ENCODE results near the gene LRP11.
A peak's percentile ranks its signal among the peaks of the same experiment; 100 is the strongest.
"Not testable (repeated sequence)": the region's sequence is repeated elsewhere in the genome, so short reads cannot be mapped to it uniquely, and the experiment has no call there.

The LRP11 gene

GRCh38 chr6:149897855-149898744, 33.9 kb upstream of the LRP11 start, which contains the start of gene RAET1E:
Gene RAET1E, minus strand, starts transcription at chr6:149898113. Its CDS starts 7,212 bp downstream, at chr6:149890901.
- DNase-seq (ENCODE audit: low read depth) = no peak

- DNase-seq (ENCODE audit: low read depth) = no peak
These were observed 33.0 kb upstream of the LRP11 start for GRCh38 chr6:149897015-149897697.

- no peak for DNase-seq (ENCODE audit: low read depth)
These were observed 32.3 kb upstream of the LRP11 start for GRCh38 chr6:149896491-149896890.

GRCh38 chr6:149895833-149896271, 31.7 kb upstream of the LRP11 start:
- peak; percentile 8 for DNase-seq (ENCODE audit: low read depth)

GRCh38 chr6:149895048-149895590, 31.0 kb upstream of the LRP11 start:
- DNase-seq (ENCODE audit: low read depth) = no peak

- not testable (repeated sequence) for DNase-seq (ENCODE audit: low read depth)
These were observed 27.7 kb upstream of the LRP11 start for GRCh38 chr6:149891864-149892263.

- no peak for DNase-seq (ENCODE audit: low read depth)
These were observed 27.1 kb upstream of the LRP11 start for GRCh38 chr6:149891259-149891658.

- no peak for DNase-seq (ENCODE audit: low read depth)
These were observed 26.5 kb upstream of the LRP11 start for GRCh38 chr6:149890629-149891045.

- DNase-seq (ENCODE audit: low read depth) = no peak
These were observed 25.2 kb upstream of the LRP11 start for GRCh38 chr6:149889326-149889725.

- DNase-seq (ENCODE audit: low read depth) = no peak
These were observed 24.5 kb upstream of the LRP11 start for GRCh38 chr6:149888659-149889058.

GRCh38 chr6:149888093-149888492, 23.9 kb upstream of the LRP11 start:
- no peak for DNase-seq (ENCODE audit: low read depth)

- DNase-seq (ENCODE audit: low read depth) = no peak
These were observed 23.2 kb upstream of the LRP11 start for GRCh38 chr6:149887343-149887742.

GRCh38 chr6:149885888-149886287, 21.7 kb upstream of the LRP11 start:
- no peak for DNase-seq (ENCODE audit: low read depth)

GRCh38 chr6:149884617-149885016, 20.5 kb upstream of the LRP11 start:
- DNase-seq (ENCODE audit: low read depth) = no peak

- no peak for DNase-seq (ENCODE audit: low read depth)
These were observed 20.1 kb upstream of the LRP11 start for GRCh38 chr6:149884215-149884614.

- DNase-seq (ENCODE audit: low read depth) = no peak
These were observed 17.7 kb upstream of the LRP11 start for GRCh38 chr6:149881860-149882259.

- no peak for DNase-seq (ENCODE audit: low read depth)
These were observed 17.1 kb upstream of the LRP11 start for GRCh38 chr6:149881066-149881766.

- DNase-seq (ENCODE audit: low read depth) = no peak
These were observed 13.5 kb upstream of the LRP11 start for GRCh38 chr6:149877659-149878058.

GRCh38 chr6:149876241-149876933, 12.2 kb upstream of the LRP11 start:
- DNase-seq (ENCODE audit: low read depth) = no peak

- DNase-seq (ENCODE audit: low read depth) = no peak
These were observed 8.1 kb upstream of the LRP11 start for GRCh38 chr6:149872233-149872632.

- DNase-seq (ENCODE audit: low read depth) = no peak
These were observed 7.0 kb upstream of the LRP11 start for GRCh38 chr6:149871182-149871581.
